ENCODE data around the gene KLF9. TPM values are rescaled to one million over a fixed set of nuclear protein-coding genes. Genes with fewer than 3 reads are reported as not detected.

KLF9 gene
- total and polyA plus RNA-seq, 9 of the 15 experiments (the other 6 are each of a cell fraction or from before 2014, with no cell fraction given): 3.3 to 11.9 (median 6.9) TPM

- TF ChIP-seq CHD7 (IDR thresholded peaks at IDR 0.05; ENCODE audit: low read depth, low read length): no peak
- peak; percentile 33 to 36; a peak in 1 of 4 replicates for TF ChIP-seq MLLT1 (IDR thresholded peaks at IDR 0.05)
- TF ChIP-seq PREB (CRISPR knock-in tag; IDR thresholded peaks at IDR 0.05): no peak
- TF ChIP-seq ZZZ3 (IDR thresholded peaks at IDR 0.05): no peak
- TF ChIP-seq ZNF655 (CRISPR knock-in tag; IDR thresholded peaks at IDR 0.05): no peak
- TF ChIP-seq RBM39 (optimal IDR thresholded peaks at IDR 0.05; ENCODE audit: low read depth, low read length): no peak
- no peak for TF ChIP-seq SREBF2 (CRISPR knock-in tag; IDR thresholded peaks at IDR 0.05)
These were observed at the start of gene KLF9 (continued) for GRCh38 chr9:70413799-70414775.
